Activated CD4-positive, alpha-beta memory T cell treated with anti-CD3 and anti-CD28 coated beads, Interleukin-2, amount 10 ng/mL, durations not matched to agents 7 days and 5 days (primary cell): ENCODE data around the gene SPATA19. TPM values are rescaled to one million over a fixed set of nuclear protein-coding genes. Genes with fewer than 3 reads are reported as not detected.

Experiments
- CTCF ChIA-PET: fragments of 350-600 bp; sonication (Branson Sonifier 250); formaldehyde crosslinking; loops from one replicate; lab custom pipeline; 2021; ENCODE audit warnings: antibody characterized with exemption, inconsistent platforms; lab: Charles Lee
- POLR2A ChIA-PET: fragments of 350-600 bp; sonication (Branson Sonifier 250); formaldehyde crosslinking; loops from one replicate; lab custom pipeline; 2021; ENCODE audit warnings: antibody characterized with exemption; lab: Charles Lee
- DNase-seq: peaks from one replicate; pipeline ENCODE4 v3.0.0-alpha.2; 2020
- H3K27ac Mint-ChIP-seq: one replicate; pipeline ENCODE4 v1.8.0; 2021; ENCODE audit warnings: mild to moderate bottlenecking, mixed read lengths
- H3K27me3 Mint-ChIP-seq: one replicate; pipeline ENCODE4 v1.8.0; 2021; ENCODE audit warnings: mixed read lengths
- H3K36me3 Mint-ChIP-seq: one replicate; pipeline ENCODE4 v1.8.0; 2021; ENCODE audit warnings: low read depth, mixed read lengths
- H3K4me1 Mint-ChIP-seq: one replicate; pipeline ENCODE4 v1.8.0; 2021; ENCODE audit warnings: mixed read lengths
- H3K4me3 Mint-ChIP-seq: one replicate; pipeline ENCODE4 v1.8.0; 2021; ENCODE audit warnings: mild to moderate bottlenecking, mixed read lengths
- H3K9me3 Mint-ChIP-seq: one replicate; pipeline ENCODE4 v1.8.0; 2021; ENCODE audit warnings: mixed read lengths
- total RNA-seq, 2 experiments: library from RNA; stranded (reverse); gene quantifications; one replicate each; pipeline ENCODE4 v1.2.3, GENCODE V29; 2021

Gene SPATA19, protein sequence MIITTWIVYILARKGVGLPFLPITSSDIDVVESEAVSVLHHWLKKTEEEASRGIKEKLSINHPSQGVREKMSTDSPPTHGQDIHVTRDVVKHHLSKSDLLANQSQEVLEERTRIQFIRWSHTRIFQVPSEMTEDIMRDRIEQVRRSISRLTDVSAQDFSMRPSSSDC
- total RNA-seq = not detected

DNA sequence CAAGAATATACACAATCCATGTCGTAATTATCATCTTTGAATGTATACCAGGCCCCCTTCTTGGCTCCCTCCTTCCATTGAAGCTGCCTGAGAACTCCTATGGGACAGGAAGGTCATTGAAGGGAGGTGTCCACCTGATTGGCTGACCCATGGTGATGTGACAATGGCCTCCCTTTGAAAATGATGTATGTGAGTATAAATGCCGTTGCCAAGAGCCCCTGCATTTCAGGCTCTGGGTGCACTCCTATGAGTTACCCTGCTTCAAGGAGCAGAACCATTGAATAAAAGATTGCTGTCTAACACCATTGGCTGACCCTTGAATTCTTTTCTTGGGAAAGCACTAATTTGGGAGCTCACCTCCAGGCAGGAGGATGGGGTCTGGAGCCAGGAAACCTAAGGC, at the start of gene SPATA19:
SPATA19 (minus strand) TSS at position 101 of the 400 bp plus-strand sequence; CDS start at position 34, 67 bp downstream.
- H3K4me3 Mint-ChIP-seq = no peak within 1 kb of the TSS
- no peaks in the 10 kb centered on the region for H3K36me3 Mint-ChIP-seq
- no peak within 1 kb of the TSS for H3K27ac Mint-ChIP-seq
- ChIA-PET POLR2A (no interaction called here), CTCF (interaction anchor here (1.8 kb wide), 1 partner anchor 24 kb away, joined by 5 read pairs; no protein-coding TSS in a partner anchor)
- no peaks in the 10 kb centered on the region for H3K4me1 Mint-ChIP-seq
- peaks cover 19% of the 10 kb centered on the region for H3K27me3 Mint-ChIP-seq
- no peak for DNase-seq
- H3K9me3 Mint-ChIP-seq = no peaks in the 10 kb centered on the region

DNA sequence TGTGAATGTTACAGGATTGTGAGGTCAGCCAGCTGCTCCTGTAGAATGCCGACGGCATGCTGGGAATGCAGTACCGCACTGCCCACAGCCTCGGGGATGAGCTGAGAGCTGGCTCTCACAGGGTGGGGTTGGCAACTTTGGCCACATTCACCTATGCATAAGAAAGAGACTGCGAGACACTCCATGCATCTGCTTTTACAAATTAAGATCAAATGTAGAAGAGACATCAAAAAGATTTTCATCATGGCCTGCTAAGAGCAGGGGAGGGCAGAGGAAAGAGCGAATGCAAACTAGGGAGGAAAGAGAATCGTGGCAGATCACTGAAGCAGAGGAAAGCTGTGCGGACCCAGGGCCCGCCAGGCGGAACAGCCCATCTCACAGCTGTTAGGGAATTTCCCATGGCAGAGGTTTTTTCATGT, 49.8 kb upstream of the SPATA19 start:
- CTCF ChIA-PET = interaction anchor here (0.5 kb wide), 1 partner anchor 128 kb away, joined by 4 read pairs; no protein-coding TSS in a partner anchor
- Mint-ChIP-seq H3K27ac (no peak overlapping the region), H3K36me3 (peaks cover 8% of the 10 kb centered on the region), H3K4me1 (no peaks in the 10 kb centered on the region), H3K4me3 (no peak overlapping the region), H3K27me3 (peaks cover 17% of the 10 kb centered on the region), H3K9me3 (no peaks in the 10 kb centered on the region)
- DNase-seq = no peak
- POLR2A ChIA-PET = no interaction called here

DNA sequence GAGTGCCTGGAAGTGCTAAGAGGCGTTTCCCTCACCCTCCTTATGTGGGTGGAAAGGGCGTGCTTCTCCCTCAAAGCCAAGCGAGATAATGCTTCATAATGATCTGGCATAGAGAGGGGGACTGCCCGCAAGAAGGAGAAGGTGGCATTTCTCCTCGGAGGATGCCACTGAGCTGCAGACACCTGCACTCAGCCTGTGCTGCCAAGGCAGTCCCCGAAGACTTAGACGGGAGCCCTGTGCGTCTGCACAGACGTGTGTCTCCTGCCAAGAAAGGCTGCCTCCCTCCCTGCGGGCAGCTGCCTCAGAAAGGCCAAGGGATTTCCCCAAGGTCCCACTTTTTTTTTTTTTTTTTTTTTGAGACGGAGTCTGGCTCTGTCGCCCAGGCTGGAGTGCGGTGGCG, 48.1 kb upstream of the SPATA19 start:
- H3K4me1 Mint-ChIP-seq = no peaks in the 10 kb centered on the region
- peaks cover 18% of the 10 kb centered on the region for H3K27me3 Mint-ChIP-seq
- ChIA-PET POLR2A (no interaction called here), CTCF (no interaction called here)
- DNase-seq = no peak
- H3K27ac Mint-ChIP-seq = no peak overlapping the region
- peaks cover 2% of the 10 kb centered on the region for H3K36me3 Mint-ChIP-seq
- no peaks in the 10 kb centered on the region for H3K9me3 Mint-ChIP-seq
- H3K4me3 Mint-ChIP-seq = no peak overlapping the region

DNA sequence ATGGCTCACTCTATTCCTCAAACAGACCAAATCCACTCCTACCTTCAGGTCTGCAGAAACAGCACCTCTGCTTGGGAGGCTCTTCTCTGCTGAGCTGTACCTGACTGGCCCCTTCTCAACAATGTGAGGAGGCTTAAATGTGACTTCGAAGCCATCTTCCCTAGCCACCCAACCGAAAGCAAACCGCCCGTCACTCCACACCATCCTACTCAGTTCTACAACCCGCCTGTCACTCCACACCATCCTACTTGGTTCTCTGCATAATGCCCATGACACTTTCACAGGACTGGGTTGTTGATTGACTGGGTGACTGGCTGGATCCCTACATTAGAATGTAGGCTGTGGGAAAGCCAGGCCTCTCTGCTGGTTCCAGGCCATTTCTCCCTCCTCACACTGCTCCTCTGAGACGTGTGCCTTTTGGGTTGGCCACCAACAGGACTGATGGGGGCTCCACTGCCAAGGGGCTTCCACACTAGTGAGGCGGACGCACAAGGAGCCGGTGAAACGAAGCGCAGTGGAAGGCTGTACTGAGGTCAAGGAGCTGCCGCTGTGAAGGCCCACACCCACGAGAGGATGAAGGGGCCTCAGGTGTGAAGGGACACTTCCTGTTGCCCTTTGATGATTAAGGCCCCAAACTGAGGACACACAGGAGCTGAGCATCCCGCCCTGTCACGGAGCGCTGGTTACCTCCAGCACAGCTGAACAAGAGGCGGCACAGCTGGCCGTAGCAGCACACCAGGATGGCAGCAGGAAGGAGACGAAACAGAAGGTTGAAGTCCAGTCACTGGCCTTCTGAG, 47.5 kb upstream of the SPATA19 start:
- POLR2A ChIA-PET = no interaction called here
- Mint-ChIP-seq H3K4me1 (no peaks in the 10 kb centered on the region), H3K9me3 (no peaks in the 10 kb centered on the region), H3K27me3 (peaks cover 21% of the 10 kb centered on the region), H3K4me3 (no peak overlapping the region), H3K27ac (no peak overlapping the region), H3K36me3 (peaks cover 2% of the 10 kb centered on the region)
- DNase-seq = no peak
- CTCF ChIA-PET = no interaction called here

DNA sequence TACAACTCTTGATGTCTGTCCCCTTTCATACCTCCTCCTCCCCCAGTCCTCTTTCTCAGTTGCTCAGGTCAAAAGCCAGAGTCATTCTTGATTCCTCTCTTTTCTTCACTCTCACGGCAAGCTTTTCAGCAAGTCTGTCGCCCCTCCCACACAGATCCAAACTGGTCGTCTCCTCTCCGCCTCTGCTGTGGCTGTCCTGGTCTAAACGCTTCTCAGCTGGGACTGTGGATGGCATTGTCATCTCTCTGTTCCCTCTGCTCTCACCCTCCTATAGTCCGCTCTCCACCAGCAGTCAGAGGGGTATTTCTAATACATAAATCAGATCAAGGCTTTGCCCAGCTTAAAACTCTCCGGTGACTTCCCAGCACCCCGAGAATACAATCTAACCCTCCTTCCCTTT, 46.8 kb upstream of the SPATA19 start:
- Mint-ChIP-seq H3K27ac (no peak overlapping the region), H3K27me3 (peaks cover 22% of the 10 kb centered on the region), H3K36me3 (peaks cover under 1% of the 10 kb centered on the region), H3K9me3 (no peaks in the 10 kb centered on the region), H3K4me3 (no peak overlapping the region), H3K4me1 (no peaks in the 10 kb centered on the region)
- no peak for DNase-seq
- POLR2A ChIA-PET = no interaction called here
- CTCF ChIA-PET = no interaction called here

DNA sequence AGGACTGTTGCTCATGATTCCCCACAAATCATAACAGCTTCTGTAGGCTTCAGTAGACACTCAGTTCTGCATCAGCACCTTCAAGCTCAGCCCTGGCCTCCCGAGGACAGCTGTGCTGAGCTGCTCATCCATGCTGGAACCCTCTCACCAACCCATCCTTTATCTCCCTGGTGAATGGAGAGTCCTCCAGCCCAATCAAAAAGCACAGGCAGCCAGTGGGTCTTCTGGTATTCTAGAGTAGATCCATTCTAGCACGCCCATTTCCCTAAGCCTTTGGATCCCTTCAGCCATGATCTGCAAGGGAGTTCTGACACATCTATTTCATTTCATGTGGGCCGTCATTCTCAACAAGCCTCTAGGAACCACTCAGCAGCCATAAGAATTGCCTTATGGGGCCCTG, 44.6 kb upstream of the SPATA19 start:
- H3K4me3 Mint-ChIP-seq = no peak overlapping the region
- ChIA-PET POLR2A (no interaction called here), CTCF (no interaction called here)
- H3K27ac Mint-ChIP-seq = no peak overlapping the region
- no peaks in the 10 kb centered on the region for H3K9me3 Mint-ChIP-seq
- DNase-seq = no peak
- H3K36me3 Mint-ChIP-seq = no peaks in the 10 kb centered on the region
- H3K4me1 Mint-ChIP-seq = no peaks in the 10 kb centered on the region
- H3K27me3 Mint-ChIP-seq = peaks cover 25% of the 10 kb centered on the region

DNA sequence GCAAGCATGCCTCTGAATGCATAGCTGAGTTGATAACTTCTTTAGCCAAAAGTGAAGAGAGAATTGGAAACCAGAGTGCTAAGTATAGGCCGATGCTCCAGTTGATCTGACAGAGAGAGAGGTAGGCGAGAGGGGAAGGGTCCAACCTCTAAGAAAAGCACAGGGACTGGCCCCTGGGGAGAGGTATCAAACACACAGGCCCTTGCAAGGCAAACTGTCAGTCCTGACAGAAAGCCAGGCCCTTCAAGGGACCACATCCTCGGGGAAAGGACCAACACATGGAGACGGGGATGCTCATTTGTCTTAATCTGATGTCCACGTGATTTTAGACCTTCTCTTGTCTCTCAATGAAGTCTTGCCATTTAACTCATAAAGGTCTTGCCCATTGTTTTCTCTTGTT, 43.9 kb upstream of the SPATA19 start:
- no peak overlapping the region for H3K27ac Mint-ChIP-seq
- POLR2A ChIA-PET = no interaction called here
- peaks cover 27% of the 10 kb centered on the region for H3K27me3 Mint-ChIP-seq
- H3K4me1 Mint-ChIP-seq = no peaks in the 10 kb centered on the region
- no peaks in the 10 kb centered on the region for H3K36me3 Mint-ChIP-seq
- CTCF ChIA-PET = no interaction called here
- no peaks in the 10 kb centered on the region for H3K9me3 Mint-ChIP-seq
- DNase-seq = no peak
- no peak overlapping the region for H3K4me3 Mint-ChIP-seq

DNA sequence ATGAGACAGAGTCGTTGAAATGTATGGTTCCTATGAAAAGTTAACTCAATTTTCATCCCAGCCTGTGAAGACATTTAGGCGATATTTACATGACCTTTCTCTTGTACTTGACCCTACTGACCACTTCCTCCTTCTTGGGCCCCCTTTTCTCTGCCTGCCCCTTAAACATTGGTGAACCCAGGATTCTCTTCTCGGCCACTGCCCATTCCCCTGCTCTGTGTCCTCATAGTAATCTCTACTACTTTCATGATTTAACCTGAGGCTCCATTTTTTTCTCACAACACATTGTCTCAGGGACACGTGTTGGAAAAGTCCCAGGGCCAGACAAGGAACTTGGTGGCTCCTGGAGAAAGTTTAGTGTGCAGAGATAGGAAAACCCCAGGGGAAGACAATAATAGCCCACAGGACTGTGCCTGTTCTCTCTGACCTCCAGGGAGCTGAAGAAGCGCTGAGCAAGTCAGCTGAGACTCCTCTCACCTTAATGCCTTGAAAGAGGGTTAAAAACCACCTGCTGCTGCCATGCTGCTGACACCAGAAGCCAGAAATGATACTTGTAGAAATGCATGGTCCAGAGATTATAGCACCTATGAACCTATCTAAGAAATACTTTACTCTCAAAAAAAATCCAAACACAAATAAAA, 42.5 kb upstream of the SPATA19 start:
- H3K4me1 Mint-ChIP-seq = no peaks in the 10 kb centered on the region
- peaks cover 36% of the 10 kb centered on the region for H3K27me3 Mint-ChIP-seq
- ChIA-PET POLR2A (no interaction called here), CTCF (no interaction called here)
- H3K9me3 Mint-ChIP-seq = no peaks in the 10 kb centered on the region
- H3K27ac Mint-ChIP-seq = no peak overlapping the region
- no peaks in the 10 kb centered on the region for H3K36me3 Mint-ChIP-seq
- H3K4me3 Mint-ChIP-seq = no peak overlapping the region
- DNase-seq = no peak

DNA sequence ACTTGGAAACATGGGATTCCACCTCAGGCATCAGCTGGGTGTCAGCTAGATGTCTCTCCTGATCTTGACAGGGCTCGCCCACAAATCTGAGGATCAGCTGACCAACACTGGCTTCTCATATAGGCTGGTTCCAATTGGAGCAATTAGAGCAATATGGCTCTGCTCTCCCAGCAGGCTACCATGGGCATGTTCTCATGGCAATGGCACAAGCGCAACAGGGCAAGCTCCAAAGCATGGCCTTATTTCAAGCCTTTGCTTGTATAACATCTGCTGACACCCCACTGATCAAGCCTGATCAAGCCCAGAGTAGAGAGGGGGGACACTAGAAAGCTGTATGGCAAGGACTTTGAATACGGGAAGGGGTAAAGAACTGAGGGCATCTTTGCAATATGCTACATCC, 40.7 kb upstream of the SPATA19 start:
- no peaks in the 10 kb centered on the region for H3K36me3 Mint-ChIP-seq

DNA sequence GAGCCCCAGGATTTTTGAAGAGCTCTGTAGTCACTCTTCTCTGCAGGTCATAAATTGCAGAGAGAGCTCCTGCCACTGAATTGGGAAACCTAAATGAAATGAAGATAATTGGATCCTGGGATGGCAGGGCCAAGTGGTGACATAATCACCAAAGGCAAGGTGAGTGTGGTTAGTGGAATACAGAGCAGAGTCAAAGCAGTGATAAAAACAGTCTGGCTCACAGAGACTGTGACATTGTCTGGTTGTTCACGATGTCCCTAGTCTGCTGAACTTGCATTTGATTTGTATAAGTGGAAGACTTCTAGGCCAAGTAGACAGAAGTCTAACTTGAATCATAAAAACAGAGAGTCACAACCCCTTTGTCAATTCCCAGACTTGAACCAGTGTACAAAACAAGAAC, 26.8 kb upstream of the SPATA19 start:
- CTCF ChIA-PET = no interaction called here
- Mint-ChIP-seq H3K36me3 (no peaks in the 10 kb centered on the region), H3K9me3 (no peaks in the 10 kb centered on the region), H3K27me3 (peaks cover 6% of the 10 kb centered on the region), H3K27ac (no peak overlapping the region), H3K4me3 (no peak overlapping the region), H3K4me1 (no peaks in the 10 kb centered on the region)
- POLR2A ChIA-PET = no interaction called here
- DNase-seq = no peak

More for the DNA sequence above, 40.7 kb upstream of the SPATA19 start:
- peaks cover 34% of the 10 kb centered on the region for H3K27me3 Mint-ChIP-seq
- CTCF ChIA-PET = no interaction called here
- POLR2A ChIA-PET = no interaction called here
- H3K27ac Mint-ChIP-seq = no peak overlapping the region
- H3K4me3 Mint-ChIP-seq = no peak overlapping the region
- no peak for DNase-seq
- no peaks in the 10 kb centered on the region for H3K4me1 Mint-ChIP-seq
- H3K9me3 Mint-ChIP-seq = peaks cover 3% of the 10 kb centered on the region

DNA sequence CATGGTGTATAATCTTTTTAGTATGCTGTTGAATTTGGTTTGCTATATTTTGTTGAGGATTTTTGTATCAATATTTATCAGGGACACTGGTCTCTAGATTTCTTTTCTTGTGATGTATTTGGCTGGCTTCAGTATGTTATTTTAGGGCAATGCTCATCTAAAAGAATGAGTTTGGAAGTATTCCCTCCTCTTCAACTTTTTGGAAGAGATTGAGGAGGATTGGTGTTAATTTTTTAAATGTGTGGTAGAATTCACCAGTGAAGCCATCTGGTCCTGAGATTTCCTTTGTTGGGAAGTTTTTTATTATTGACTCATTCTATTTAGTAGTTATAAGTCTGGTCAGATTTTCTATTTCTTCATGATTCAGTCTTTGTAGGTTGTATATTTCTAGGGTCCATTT, 22.1 kb upstream of the SPATA19 start:
- H3K27me3 Mint-ChIP-seq = peaks cover 5% of the 10 kb centered on the region
- CTCF ChIA-PET = no interaction called here

DNA sequence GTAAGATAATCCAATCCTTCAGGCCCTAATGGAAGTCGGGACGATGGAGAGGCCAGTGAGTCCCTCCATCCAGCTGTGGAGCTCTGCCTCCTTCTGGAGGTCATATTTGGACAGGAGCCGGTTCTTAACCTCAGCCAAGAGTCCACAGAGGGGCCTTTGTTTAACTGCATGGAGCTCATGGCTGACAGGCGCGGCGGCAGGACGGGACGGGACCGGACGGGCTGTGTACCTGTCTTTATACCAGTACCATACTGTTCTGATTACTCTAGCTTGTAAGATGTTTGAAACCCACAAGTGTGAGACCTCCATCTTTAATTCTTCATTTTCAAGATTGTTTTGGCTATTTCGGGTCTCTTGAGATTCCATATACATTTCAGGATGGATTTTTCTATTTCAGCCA, 20.2 kb upstream of the SPATA19 start:
- peaks cover 5% of the 10 kb centered on the region for H3K27me3 Mint-ChIP-seq
- H3K9me3 Mint-ChIP-seq = no peaks in the 10 kb centered on the region
- no peaks in the 10 kb centered on the region for H3K36me3 Mint-ChIP-seq
- no peaks in the 10 kb centered on the region for H3K4me1 Mint-ChIP-seq
- ChIA-PET POLR2A (no interaction called here), CTCF (no interaction called here)
- no peak for DNase-seq
- no peak overlapping the region for H3K27ac Mint-ChIP-seq
- H3K4me3 Mint-ChIP-seq = no peak overlapping the region

More for the DNA sequence above, 22.1 kb upstream of the SPATA19 start:
- H3K9me3 Mint-ChIP-seq = no peaks in the 10 kb centered on the region
- no peak overlapping the region for H3K27ac Mint-ChIP-seq
- no peaks in the 10 kb centered on the region for H3K4me1 Mint-ChIP-seq
- DNase-seq = no peak
- no peaks in the 10 kb centered on the region for H3K36me3 Mint-ChIP-seq
- no peak overlapping the region for H3K4me3 Mint-ChIP-seq
- POLR2A ChIA-PET = no interaction called here

DNA sequence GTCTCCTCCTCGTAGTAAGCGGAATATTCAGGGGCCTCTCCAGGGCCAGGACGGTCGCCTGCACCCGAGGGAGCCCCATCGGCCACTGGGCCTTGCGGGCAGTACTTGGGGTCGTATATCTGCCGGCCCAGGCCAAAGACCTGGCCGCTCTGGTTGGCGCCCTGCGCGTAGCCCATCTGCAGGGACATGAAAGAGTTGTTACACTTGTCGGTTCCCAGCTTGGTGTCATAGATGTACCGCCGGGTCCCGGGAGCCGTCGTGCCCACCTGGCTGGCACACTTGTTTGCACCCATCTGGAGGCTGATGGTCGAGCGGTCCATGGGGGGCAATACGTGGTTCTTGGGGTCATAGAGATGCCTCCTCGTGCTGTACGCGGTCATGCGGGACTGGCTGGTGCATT, 19.4 kb upstream of the SPATA19 start:
- Mint-ChIP-seq H3K36me3 (no peaks in the 10 kb centered on the region), H3K9me3 (no peaks in the 10 kb centered on the region), H3K27ac (no peak overlapping the region), H3K4me3 (no peak overlapping the region), H3K4me1 (no peaks in the 10 kb centered on the region), H3K27me3 (peaks cover 8% of the 10 kb centered on the region)
- ChIA-PET POLR2A (no interaction called here), CTCF (no interaction called here)
- no peak for DNase-seq
